Keratinocyte (primary cell): ENCODE measurements around the gene TNIP2. TPM values are rescaled to one million over a fixed set of nuclear protein-coding genes. Genes with fewer than 3 reads are reported as not detected.

ENCODE experiments used
- DNase-seq: peaks from one replicate; pipeline ENCODE4 v3.0.0-alpha.2; 2011; ENCODE audit warnings: low read depth, missing footprints, low spot score
- FAIRE-seq: peaks from 2 replicates; lab custom pipeline; 2011; peaks lifted over from hg19 to GRCh38; lab: Jason Lieb, UNC
- H2AFZ ChIP-seq: 2 replicates; pipeline ENCODE4 v1.6.0; 2012; ENCODE audit warnings: low read length, control low read depth, inconsistent platforms; ENCODE audit not compliant: control insufficient read depth
- H3K27ac ChIP-seq: 2 replicates; pipeline ENCODE4 v1.5.1; 2011; ENCODE audit warnings: low read length; ENCODE audit not compliant: control insufficient read depth, insufficient read depth
- H3K27me3 ChIP-seq: 3 replicates; pipeline ENCODE4 v1.6.0; 2011; ENCODE audit warnings: low read length; ENCODE audit not compliant: control insufficient read depth, insufficient read depth; ENCODE audit errors: extremely low read depth
- H3K36me3 ChIP-seq, 2 experiments: 2 replicates in 1 of 2; 3 replicates in 1 of 2; pipeline ENCODE4 v1.5.1; 2011; ENCODE audit warnings: low read length in 2 of 2, mild to moderate bottlenecking in 1 of 2; ENCODE audit not compliant: control insufficient read depth in 2 of 2, insufficient read depth in 2 of 2; ENCODE audit errors: extremely low read depth in 1 of 2
- H3K4me1 ChIP-seq: 3 replicates; pipeline ENCODE4 v1.5.1; 2011; ENCODE audit warnings: low read length; ENCODE audit not compliant: control insufficient read depth, insufficient read depth; ENCODE audit errors: extremely low read depth
- H3K4me2 ChIP-seq: 3 replicates; pipeline ENCODE4 v1.6.0; 2011; ENCODE audit warnings: low read depth, low read length; ENCODE audit not compliant: control insufficient read depth, insufficient read depth; ENCODE audit errors: extremely low read depth
- H3K4me3 ChIP-seq, 3 experiments: fragments of 200-600 bp in 1 of 3; sonication (generic) in 1 of 3; 2 replicates in 2 of 3; 3 replicates in 1 of 3; pipeline ENCODE4 v1.5.1; 2011 to 2016; ENCODE audit warnings: low read length in 3 of 3, mild to moderate bottlenecking in 3 of 3, control low read depth in 2 of 3, inconsistent platforms in 1 of 3, low read depth in 1 of 3, mixed read lengths in 1 of 3, mixed run types in 1 of 3, moderate library complexity in 1 of 3; ENCODE audit not compliant: control insufficient read depth in 2 of 3, insufficient read depth in 2 of 3; ENCODE audit errors: extremely low read depth in 1 of 3
- H3K79me2 ChIP-seq: 2 replicates; pipeline ENCODE4 v1.6.0; 2012; ENCODE audit warnings: low read length; ENCODE audit not compliant: control insufficient read depth, insufficient read depth
- H3K9ac ChIP-seq: 3 replicates; pipeline ENCODE4 v1.6.0; 2011; ENCODE audit warnings: low read length; ENCODE audit not compliant: control insufficient read depth, insufficient read depth; ENCODE audit errors: extremely low read depth
- H3K9me1 ChIP-seq: 3 replicates; pipeline ENCODE4 v1.6.0; 2011; ENCODE audit warnings: low read length; ENCODE audit not compliant: control insufficient read depth, insufficient read depth; ENCODE audit errors: extremely low read depth
- H3K9me3 ChIP-seq: 2 replicates; pipeline ENCODE4 v1.5.1; 2012; ENCODE audit warnings: low read depth, low read length; ENCODE audit not compliant: control insufficient read depth
- H4K20me1 ChIP-seq: 3 replicates; pipeline ENCODE4 v1.6.0; 2011; ENCODE audit warnings: low read length; ENCODE audit not compliant: control insufficient read depth, insufficient read depth; ENCODE audit errors: extremely low read depth
- CTCF ChIP-seq, 3 experiments: IDR thresholded peaks in 1 of 3; conservative IDR thresholded peaks in 1 of 3; optimal IDR thresholded peaks in 1 of 3; 2 replicates in 2 of 3; 3 replicates in 1 of 3; pipeline versions ENCODE3 to v1.5.1; 2011; ENCODE audit warnings: low read length in 3 of 3, mild to moderate bottlenecking in 3 of 3, moderate library complexity in 2 of 3, control low read depth in 1 of 3, inconsistent platforms in 1 of 3; ENCODE audit not compliant: insufficient read depth in 2 of 3; ENCODE audit errors: extremely low read depth in 1 of 3
- EZH2 ChIP-seq: IDR thresholded peaks from one replicate; pipeline ENCODE4 v1.6.1; 2012; ENCODE audit warnings: inconsistent platforms, mild to moderate bottlenecking, low read length, moderate library complexity
- dilution Hi-C: fragments of 300-500 bp; cut with MboI; formaldehyde crosslinking; loops from one replicate; pipeline ENCODE4 v1.7.0; 2020; ENCODE audit warnings: low sequenced_read_pairs; ENCODE audit not compliant: extremely low pct_ligation_motif_present
- polyA plus RNA-seq, 5 experiments: library from polyadenylated mRNA; depleted of rRNA in 3 of 5; stranded (reverse) in 3 of 5; stranded (forward) in 1 of 5; unstranded in 1 of 5; fragments of >200 nt; gene quantifications; 1 replicate in 1 of 5; 2 replicates in 3 of 5; 3 replicates in 1 of 5; pipeline versions ENCODE4 v1.2.1 to v1.2.3, GENCODE V29; 2011 to 2012; ENCODE audit warnings: missing spikeins in 2 of 5, low read depth in 1 of 5, low replicate concordance in 1 of 5

The TNIP2 gene
- polyA plus RNA-seq, 1 donor (not counting 4 experiments of a cell fraction or from before 2014, with no cell fraction given) = 22.6 TPM

- peaks cover 6 to 17% of the 10 kb centered on the region in 2 experiments for H3K36me3 ChIP-seq
- DNase-seq (no peak), FAIRE-seq (no peak)
- H3K4me2 ChIP-seq = no peak overlapping the region
- H3K4me1 ChIP-seq = peaks cover 3% of the 10 kb centered on the region
- no peak overlapping the region for H3K9ac ChIP-seq
- no peaks in the 10 kb centered on the region for H3K27me3 ChIP-seq
- H3K9me1 ChIP-seq = peaks cover 3% of the 10 kb centered on the region
- H3K79me2 ChIP-seq = no peaks in the 10 kb centered on the region
- H3K27ac ChIP-seq = no peak overlapping the region
- no peaks in the 10 kb centered on the region for H3K9me3 ChIP-seq
- dilution Hi-C loops = no loop called here
- no peak overlapping the region for H2AFZ ChIP-seq
- no peak overlapping the region for H3K4me3 ChIP-seq
- TF ChIP-seq CTCF (optimal IDR thresholded peaks at IDR 0.05 in 1 of 3, IDR thresholded peaks at IDR 0.05 in 1 of 3, conservative IDR thresholded peaks at IDR 0.05 in 1 of 3; ENCODE audit: extremely low read depth in 1 of 3, insufficient read depth in 2 of 3, low read length in 3 of 3) (no peak), EZH2 (no peak)
- no peaks in the 10 kb centered on the region for H4K20me1 ChIP-seq
These were observed 22.9 kb downstream of the TNIP2 start for GRCh38 chr4:2733001-2733843.

GRCh38 chr4:2732526-2732925 lies 23.6 kb downstream of the TNIP2 start:
- Histone ChIP-seq H3K9me3 (no peaks in the 10 kb centered on the region), H3K9me1 (peaks cover 3% of the 10 kb centered on the region), H2AFZ (no peak overlapping the region), H3K4me2 (no peak overlapping the region), H4K20me1 (no peaks in the 10 kb centered on the region), H3K36me3 (peaks cover 6 to 17% of the 10 kb centered on the region in 2 experiments), H3K79me2 (no peaks in the 10 kb centered on the region), H3K27me3 (no peaks in the 10 kb centered on the region), H3K4me3 (no peak overlapping the region), H3K4me1 (peaks cover 3% of the 10 kb centered on the region), H3K9ac (no peak overlapping the region), H3K27ac (no peak overlapping the region)
- FAIRE-seq = no peak
- TF ChIP-seq EZH2 (no peak), CTCF (optimal IDR thresholded peaks at IDR 0.05 in 1 of 3, IDR thresholded peaks at IDR 0.05 in 1 of 3, conservative IDR thresholded peaks at IDR 0.05 in 1 of 3; ENCODE audit: extremely low read depth in 1 of 3, insufficient read depth in 2 of 3, low read length in 3 of 3) (no peak)
- no peak for DNase-seq
- dilution Hi-C loops = no loop called here
